HEK293 (cell line): ENCODE data around the gene TTC23L.

Experiments
- KLF1 ChIP-seq: fragments of 450-650 bp; formaldehyde crosslinking; IDR thresholded peaks from 2 replicates; pipeline ENCODE4 v1.5.1; 2016; ENCODE audit warnings: missing biosample characterization, missing genetic modification characterization
- KLF10 ChIP-seq: fragments of 450-650 bp; IDR thresholded peaks from 2 replicates; pipeline ENCODE4 v1.5.1; 2018; ENCODE audit warnings: missing biosample characterization, mild to moderate bottlenecking, missing genetic modification characterization
- KLF16 ChIP-seq: fragments of 450-650 bp; formaldehyde crosslinking; IDR thresholded peaks from 2 replicates; pipeline ENCODE4 v1.5.1; 2017; ENCODE audit warnings: missing biosample characterization, missing genetic modification characterization
- OSR2 ChIP-seq: fragments of 450-650 bp; formaldehyde crosslinking; IDR thresholded peaks from 2 replicates; pipeline ENCODE4 v1.5.1; 2016; ENCODE audit warnings: missing biosample characterization, missing genetic modification characterization
- OVOL3 ChIP-seq: fragments of 450-650 bp; formaldehyde crosslinking; IDR thresholded peaks from 2 replicates; pipeline ENCODE4 v1.5.1; 2016; ENCODE audit warnings: missing biosample characterization, missing genetic modification characterization
- SP3 ChIP-seq: fragments of 450-650 bp; formaldehyde crosslinking; IDR thresholded peaks from 2 replicates; pipeline ENCODE4 v1.5.1; 2016; ENCODE audit warnings: missing biosample characterization, missing genetic modification characterization
- YY1 ChIP-seq: fragments of 450-650 bp; formaldehyde crosslinking; IDR thresholded peaks from 2 replicates; pipeline ENCODE4 v1.5.1; 2018; ENCODE audit warnings: missing biosample characterization, missing genetic modification characterization
- ZEB2 ChIP-seq: fragments of 450-650 bp; formaldehyde crosslinking; IDR thresholded peaks from 2 replicates; pipeline ENCODE4 v1.5.1; 2016; ENCODE audit warnings: missing biosample characterization, missing genetic modification characterization
- ZFHX2 ChIP-seq: fragments of 450-650 bp; formaldehyde crosslinking; conservative IDR thresholded peaks from 2 replicates; pipeline ENCODE4 v1.5.1; 2016; ENCODE audit warnings: missing biosample characterization, missing genetic modification characterization
- ZNF169 ChIP-seq: fragments of 450-650 bp; formaldehyde crosslinking; IDR thresholded peaks from 2 replicates; pipeline ENCODE4 v1.5.1; 2016; ENCODE audit warnings: missing biosample characterization, missing genetic modification characterization
- ZNF24 ChIP-seq: fragments of 450-650 bp; formaldehyde crosslinking; IDR thresholded peaks from 2 replicates; pipeline ENCODE4 v1.5.1; 2016; ENCODE audit warnings: missing biosample characterization, missing genetic modification characterization
- ZNF501 ChIP-seq: fragments of 450-650 bp; formaldehyde crosslinking; IDR thresholded peaks from 2 replicates; pipeline ENCODE4 v1.5.1; 2016; ENCODE audit warnings: missing biosample characterization, missing genetic modification characterization
- ZNF530 ChIP-seq: fragments of 450-650 bp; formaldehyde crosslinking; IDR thresholded peaks from 2 replicates; pipeline ENCODE4 v1.5.1; 2016; ENCODE audit warnings: low read depth, missing biosample characterization, missing genetic modification characterization
- ZNF600 ChIP-seq: fragments of 450-650 bp; formaldehyde crosslinking; IDR thresholded peaks from 2 replicates; pipeline ENCODE4 v1.5.1; 2016; ENCODE audit warnings: missing biosample characterization, missing genetic modification characterization
- ZNF610 ChIP-seq: fragments of 450-650 bp; formaldehyde crosslinking; IDR thresholded peaks from 2 replicates; pipeline ENCODE4 v1.5.1; 2016; ENCODE audit warnings: missing biosample characterization, missing genetic modification characterization, borderline replicate concordance
- ZNF623 ChIP-seq: fragments of 450-650 bp; formaldehyde crosslinking; IDR thresholded peaks from 2 replicates; pipeline ENCODE4 v1.5.1; 2016; ENCODE audit warnings: missing biosample characterization, missing genetic modification characterization
- ZNF660 ChIP-seq: fragments of 450-650 bp; IDR thresholded peaks from 2 replicates; pipeline ENCODE4 v1.5.1; 2018; ENCODE audit warnings: missing biosample characterization, mild to moderate bottlenecking, missing genetic modification characterization
- ZNF776 ChIP-seq: fragments of 450-650 bp; formaldehyde crosslinking; IDR thresholded peaks from 2 replicates; pipeline ENCODE4 v1.5.0; 2017; ENCODE audit warnings: missing biosample characterization, missing genetic modification characterization, borderline replicate concordance
- ZSCAN30 ChIP-seq: fragments of 450-650 bp; IDR thresholded peaks from 2 replicates; pipeline ENCODE4 v1.5.1; 2018; ENCODE audit warnings: missing biosample characterization, mild to moderate bottlenecking, missing genetic modification characterization, moderate library complexity
- TF ChIP-seq, protein P1 (sequence below): fragments of 450-650 bp; formaldehyde crosslinking; IDR thresholded peaks from 2 replicates; pipeline ENCODE4 v1.5.1; 2016; ENCODE audit warnings: missing biosample characterization, missing genetic modification characterization
- TF ChIP-seq, protein P2 (sequence below): fragments of 450-650 bp; formaldehyde crosslinking; optimal IDR thresholded peaks from 2 replicates; pipeline ENCODE3; 2016; ENCODE audit warnings: missing biosample characterization, mild to moderate bottlenecking, missing genetic modification characterization
- TF ChIP-seq, protein P3 (sequence below): fragments of 450-650 bp; formaldehyde crosslinking; IDR thresholded peaks from 2 replicates; pipeline ENCODE4 v1.5.1; 2017; ENCODE audit warnings: missing biosample characterization, missing genetic modification characterization
- TF ChIP-seq, protein P4 (sequence below): fragments of 450-650 bp; formaldehyde crosslinking; IDR thresholded peaks from 2 replicates; pipeline ENCODE4 v1.5.1; 2017; ENCODE audit warnings: missing biosample characterization, missing genetic modification characterization
- TF ChIP-seq, protein P5 (sequence below): fragments of 450-650 bp; formaldehyde crosslinking; IDR thresholded peaks from 2 replicates; pipeline ENCODE4 v1.5.1; 2016; ENCODE audit warnings: missing biosample characterization, missing genetic modification characterization
- TF ChIP-seq, protein P6 (sequence below): fragments of 450-650 bp; formaldehyde crosslinking; IDR thresholded peaks from 2 replicates; pipeline ENCODE4 v1.5.1; 2017; ENCODE audit warnings: missing biosample characterization, mild to moderate bottlenecking, missing genetic modification characterization, moderate library complexity
- TF ChIP-seq, protein P7 (sequence below): fragments of 450-650 bp; formaldehyde crosslinking; IDR thresholded peaks from 2 replicates; pipeline ENCODE4 v1.5.1; 2016; ENCODE audit warnings: missing biosample characterization, missing genetic modification characterization

TTC23L gene

DNA sequence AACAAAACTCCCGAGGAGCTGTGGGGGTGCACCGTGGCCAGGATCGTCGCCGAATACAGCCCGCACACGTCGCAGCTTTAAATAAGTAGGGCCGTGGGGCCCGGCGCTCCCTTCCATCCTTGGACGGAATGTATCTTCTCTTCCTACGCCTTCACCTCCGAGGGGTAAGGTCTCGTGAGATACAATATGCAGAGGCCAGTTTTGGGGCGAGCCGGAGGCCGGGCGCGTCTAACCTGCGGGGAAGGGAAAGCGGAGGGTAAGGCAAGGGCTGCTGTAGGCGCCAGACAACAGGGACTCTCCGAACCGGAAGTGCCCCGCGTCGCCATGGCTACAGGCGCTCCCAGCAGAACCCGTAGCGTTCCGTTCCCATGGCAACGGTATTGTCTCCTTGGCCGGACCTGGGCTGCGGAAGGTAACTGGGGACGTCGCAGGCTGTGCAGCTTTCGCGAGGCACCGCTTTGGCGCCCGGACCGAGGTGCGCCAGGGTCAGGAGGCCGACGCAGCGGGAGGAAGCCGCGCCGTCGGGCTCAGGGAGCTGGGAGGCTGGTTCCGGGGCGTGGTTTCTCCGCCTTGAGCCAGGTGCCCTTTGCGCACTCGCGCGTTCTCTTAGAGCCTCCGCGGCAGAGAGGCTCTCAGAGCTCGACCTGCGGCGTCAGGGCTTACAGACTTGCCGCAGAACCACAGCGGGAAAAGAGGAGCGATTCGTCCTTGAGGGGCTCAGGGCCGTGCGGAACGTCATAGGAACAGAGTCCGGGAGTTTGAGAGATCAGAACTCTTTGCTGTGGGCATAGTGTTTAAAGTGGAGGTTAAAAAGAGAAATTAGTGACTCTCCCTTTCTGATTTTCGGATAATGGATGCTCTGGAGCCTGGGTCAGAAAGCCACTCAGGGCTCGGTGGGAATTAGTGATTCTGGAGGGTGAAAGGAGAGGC is at the start of gene TTC23L (continued):
- TF ChIP-seq, protein P1, sequence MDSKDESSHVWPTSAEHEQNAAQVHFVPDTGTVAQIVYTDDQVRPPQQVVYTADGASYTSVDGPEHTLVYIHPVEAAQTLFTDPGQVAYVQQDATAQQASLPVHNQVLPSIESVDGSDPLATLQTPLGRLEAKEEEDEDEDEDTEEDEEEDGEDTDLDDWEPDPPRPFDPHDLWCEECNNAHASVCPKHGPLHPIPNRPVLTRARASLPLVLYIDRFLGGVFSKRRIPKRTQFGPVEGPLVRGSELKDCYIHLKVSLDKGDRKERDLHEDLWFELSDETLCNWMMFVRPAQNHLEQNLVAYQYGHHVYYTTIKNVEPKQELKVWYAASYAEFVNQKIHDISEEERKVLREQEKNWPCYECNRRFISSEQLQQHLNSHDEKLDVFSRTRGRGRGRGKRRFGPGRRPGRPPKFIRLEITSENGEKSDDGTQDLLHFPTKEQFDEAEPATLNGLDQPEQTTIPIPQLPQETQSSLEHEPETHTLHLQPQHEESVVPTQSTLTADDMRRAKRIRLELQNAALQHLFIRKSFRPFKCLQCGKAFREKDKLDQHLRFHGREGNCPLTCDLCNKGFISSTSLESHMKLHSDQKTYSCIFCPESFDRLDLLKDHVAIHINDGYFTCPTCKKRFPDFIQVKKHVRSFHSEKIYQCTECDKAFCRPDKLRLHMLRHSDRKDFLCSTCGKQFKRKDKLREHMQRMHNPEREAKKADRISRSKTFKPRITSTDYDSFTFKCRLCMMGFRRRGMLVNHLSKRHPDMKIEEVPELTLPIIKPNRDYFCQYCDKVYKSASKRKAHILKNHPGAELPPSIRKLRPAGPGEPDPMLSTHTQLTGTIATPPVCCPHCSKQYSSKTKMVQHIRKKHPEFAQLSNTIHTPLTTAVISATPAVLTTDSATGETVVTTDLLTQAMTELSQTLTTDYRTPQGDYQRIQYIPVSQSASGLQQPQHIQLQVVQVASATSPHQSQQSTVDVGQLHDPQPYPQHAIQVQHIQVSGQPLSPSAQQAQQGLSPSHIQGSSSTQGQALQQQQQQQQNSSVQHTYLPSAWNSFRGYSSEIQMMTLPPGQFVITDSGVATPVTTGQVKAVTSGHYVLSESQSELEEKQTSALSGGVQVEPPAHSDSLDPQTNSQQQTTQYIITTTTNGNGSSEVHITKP (tag by site-specific recombination), result peak; percentile 59
- peak; percentile 93 for TF ChIP-seq ZNF600 (tag by site-specific recombination)
- no peak for TF ChIP-seq ZNF623 (tag by site-specific recombination)
- TF ChIP-seq ZNF660 (tag by site-specific recombination), result peak; percentile 63
- TF ChIP-seq ZEB2 (tag by site-specific recombination), result peak; percentile 84
- TF ChIP-seq, protein P2, sequence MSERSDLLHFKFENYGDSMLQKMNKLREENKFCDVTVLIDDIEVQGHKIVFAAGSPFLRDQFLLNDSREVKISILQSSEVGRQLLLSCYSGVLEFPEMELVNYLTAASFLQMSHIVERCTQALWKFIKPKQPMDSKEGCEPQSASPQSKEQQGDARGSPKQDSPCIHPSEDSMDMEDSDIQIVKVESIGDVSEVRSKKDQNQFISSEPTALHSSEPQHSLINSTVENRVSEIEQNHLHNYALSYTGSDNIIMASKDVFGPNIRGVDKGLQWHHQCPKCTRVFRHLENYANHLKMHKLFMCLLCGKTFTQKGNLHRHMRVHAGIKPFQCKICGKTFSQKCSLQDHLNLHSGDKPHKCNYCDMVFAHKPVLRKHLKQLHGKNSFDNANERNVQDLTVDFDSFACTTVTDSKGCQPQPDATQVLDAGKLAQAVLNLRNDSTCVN (tag by site-specific recombination), result peak; percentile 75
- TF ChIP-seq, protein P3, sequence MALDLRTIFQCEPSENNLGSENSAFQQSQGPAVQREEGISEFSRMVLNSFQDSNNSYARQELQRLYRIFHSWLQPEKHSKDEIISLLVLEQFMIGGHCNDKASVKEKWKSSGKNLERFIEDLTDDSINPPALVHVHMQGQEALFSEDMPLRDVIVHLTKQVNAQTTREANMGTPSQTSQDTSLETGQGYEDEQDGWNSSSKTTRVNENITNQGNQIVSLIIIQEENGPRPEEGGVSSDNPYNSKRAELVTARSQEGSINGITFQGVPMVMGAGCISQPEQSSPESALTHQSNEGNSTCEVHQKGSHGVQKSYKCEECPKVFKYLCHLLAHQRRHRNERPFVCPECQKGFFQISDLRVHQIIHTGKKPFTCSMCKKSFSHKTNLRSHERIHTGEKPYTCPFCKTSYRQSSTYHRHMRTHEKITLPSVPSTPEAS (tag by site-specific recombination), result peak; percentile 25; the same call in 1 of the 2 replicates
- TF ChIP-seq, protein P4, sequence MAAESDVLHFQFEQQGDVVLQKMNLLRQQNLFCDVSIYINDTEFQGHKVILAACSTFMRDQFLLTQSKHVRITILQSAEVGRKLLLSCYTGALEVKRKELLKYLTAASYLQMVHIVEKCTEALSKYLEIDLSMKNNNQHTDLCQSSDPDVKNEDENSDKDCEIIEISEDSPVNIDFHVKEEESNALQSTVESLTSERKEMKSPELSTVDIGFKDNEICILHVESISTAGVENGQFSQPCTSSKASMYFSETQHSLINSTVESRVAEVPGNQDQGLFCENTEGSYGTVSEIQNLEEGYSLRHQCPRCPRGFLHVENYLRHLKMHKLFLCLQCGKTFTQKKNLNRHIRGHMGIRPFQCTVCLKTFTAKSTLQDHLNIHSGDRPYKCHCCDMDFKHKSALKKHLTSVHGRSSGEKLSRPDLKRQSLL (tag by site-specific recombination), result peak; percentile 94
- TF ChIP-seq OVOL3 (tag by site-specific recombination), result peak; percentile 34; the same call in 1 of the 2 replicates
- peak; percentile 39; the same call in 1 of the 2 replicates for TF ChIP-seq OSR2 (tag by site-specific recombination)
- peak; percentile 31 for TF ChIP-seq ZNF24 (tag by site-specific recombination)
- TF ChIP-seq, protein P5, sequence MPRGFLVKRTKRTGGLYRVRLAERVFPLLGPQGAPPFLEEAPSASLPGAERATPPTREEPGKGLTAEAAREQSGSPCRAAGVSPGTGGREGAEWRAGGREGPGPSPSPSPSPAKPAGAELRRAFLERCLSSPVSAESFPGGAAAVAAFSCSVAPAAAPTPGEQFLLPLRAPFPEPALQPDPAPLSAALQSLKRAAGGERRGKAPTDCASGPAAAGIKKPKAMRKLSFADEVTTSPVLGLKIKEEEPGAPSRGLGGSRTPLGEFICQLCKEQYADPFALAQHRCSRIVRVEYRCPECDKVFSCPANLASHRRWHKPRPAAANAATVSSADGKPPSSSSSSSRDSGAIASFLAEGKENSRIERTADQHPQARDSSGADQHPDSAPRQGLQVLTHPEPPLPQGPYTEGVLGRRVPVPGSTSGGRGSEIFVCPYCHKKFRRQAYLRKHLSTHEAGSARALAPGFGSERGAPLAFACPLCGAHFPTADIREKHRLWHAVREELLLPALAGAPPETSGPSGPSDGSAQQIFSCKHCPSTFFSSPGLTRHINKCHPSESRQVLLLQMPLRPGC (tag by site-specific recombination), result peak; percentile 21; the same call in 1 of the 2 replicates
- peak; percentile 14; the same call in 1 of the 2 replicates for TF ChIP-seq KLF10 (tag by site-specific recombination)
- TF ChIP-seq ZNF501 (tag by site-specific recombination), result peak; percentile 92
- TF ChIP-seq ZSCAN30 (tag by site-specific recombination), result peak; percentile 54; the same call in 1 of the 2 replicates
- peak; percentile 67; the same call in 1 of the 2 replicates for TF ChIP-seq KLF16 (tag by site-specific recombination)
- TF ChIP-seq YY1 (tag by site-specific recombination), result peak; percentile 56; the same call in 1 of the 2 replicates
- peak; percentile 19 for TF ChIP-seq ZFHX2
- TF ChIP-seq KLF1 (tag by site-specific recombination), result peak; percentile 62; the same call in 1 of the 2 replicates
- TF ChIP-seq, protein P6, sequence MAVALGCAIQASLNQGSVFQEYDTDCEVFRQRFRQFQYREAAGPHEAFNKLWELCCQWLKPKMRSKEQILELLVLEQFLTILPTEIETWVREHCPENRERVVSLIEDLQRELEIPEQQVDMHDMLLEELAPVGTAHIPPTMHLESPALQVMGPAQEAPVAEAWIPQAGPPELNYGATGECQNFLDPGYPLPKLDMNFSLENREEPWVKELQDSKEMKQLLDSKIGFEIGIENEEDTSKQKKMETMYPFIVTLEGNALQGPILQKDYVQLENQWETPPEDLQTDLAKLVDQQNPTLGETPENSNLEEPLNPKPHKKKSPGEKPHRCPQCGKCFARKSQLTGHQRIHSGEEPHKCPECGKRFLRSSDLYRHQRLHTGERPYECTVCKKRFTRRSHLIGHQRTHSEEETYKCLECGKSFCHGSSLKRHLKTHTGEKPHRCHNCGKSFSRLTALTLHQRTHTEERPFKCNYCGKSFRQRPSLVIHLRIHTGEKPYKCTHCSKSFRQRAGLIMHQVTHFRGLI, result peak; percentile 68
- TF ChIP-seq ZNF610 (tag by site-specific recombination), result peak; percentile 96
- TF ChIP-seq, protein P7, sequence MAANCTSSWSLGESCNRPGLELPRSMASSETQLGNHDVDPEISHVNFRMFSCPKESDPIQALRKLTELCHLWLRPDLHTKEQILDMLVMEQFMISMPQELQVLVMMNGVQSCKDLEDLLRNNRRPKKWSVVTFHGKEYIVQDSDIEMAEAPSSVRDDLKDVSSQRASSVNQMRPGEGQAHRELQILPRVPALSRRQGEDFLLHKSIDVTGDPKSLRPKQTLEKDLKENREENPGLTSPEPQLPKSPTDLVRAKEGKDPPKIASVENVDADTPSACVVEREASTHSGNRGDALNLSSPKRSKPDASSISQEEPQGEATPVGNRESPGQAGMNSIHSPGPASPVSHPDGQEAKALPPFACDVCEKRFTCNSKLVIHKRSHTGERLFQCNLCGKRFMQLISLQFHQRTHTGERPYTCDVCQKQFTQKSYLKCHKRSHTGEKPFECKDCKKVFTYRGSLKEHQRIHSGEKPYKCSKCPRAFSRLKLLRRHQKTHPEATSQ (tag by site-specific recombination), result 0 out of 2 replicates have a peak, but pooled peaks have one; percentile 63
- TF ChIP-seq SP3 (tag by site-specific recombination), result peak; percentile 74
- TF ChIP-seq ZNF169 (tag by site-specific recombination), result no peak
- peak; percentile 98 for TF ChIP-seq ZNF530 (tag by site-specific recombination)
- no peak for TF ChIP-seq ZNF776 (tag by site-specific recombination)
